GM13976 (cell line): ENCODE results near the gene PPTC7.

ENCODE experiments used
- DNase-seq: peaks from one replicate; pipeline ENCODE4 v3.0.0; 2012; ENCODE audit warnings: low spot score
- in situ Hi-C: fragments of 300-500 bp; cut with MboI; formaldehyde crosslinking; loops from one replicate; pipeline ENCODE4 v1.12.0; 2022; ENCODE audit warnings: low sequenced_read_pairs, mixed read lengths, inconsistent platforms; ENCODE audit not compliant: unreplicated experiment
- TF ChIP-seq, protein P1 (sequence below): IDR thresholded peaks from 2 replicates; pipeline ENCODE4 v1.5.1; 2012; ENCODE audit warnings: borderline replicate concordance, mild to moderate bottlenecking; ENCODE audit not compliant: insufficient read depth; ENCODE audit errors: extremely low read depth, missing control alignments, control extremely low read depth

The PPTC7 gene

DNA sequence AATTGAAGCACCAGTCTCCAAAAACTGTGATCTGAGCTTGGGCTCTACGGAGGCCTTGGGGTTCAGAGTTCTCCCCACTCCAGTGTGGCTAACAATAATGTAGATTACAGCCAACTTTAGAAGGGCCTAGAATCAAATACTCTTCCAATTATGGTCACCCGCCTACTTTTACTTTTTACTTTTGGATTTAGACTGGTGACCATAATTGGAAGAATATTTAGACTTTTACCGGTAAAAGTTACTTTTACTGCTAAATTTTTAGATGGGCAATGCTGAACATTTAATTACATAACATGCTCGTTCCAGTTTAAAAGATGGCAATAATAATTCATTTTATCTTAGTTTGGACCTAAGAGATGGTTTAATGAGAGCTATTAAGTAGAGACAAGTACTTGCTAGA, 39.2 kb downstream of the PPTC7 start:
- TF ChIP-seq, protein P1, sequence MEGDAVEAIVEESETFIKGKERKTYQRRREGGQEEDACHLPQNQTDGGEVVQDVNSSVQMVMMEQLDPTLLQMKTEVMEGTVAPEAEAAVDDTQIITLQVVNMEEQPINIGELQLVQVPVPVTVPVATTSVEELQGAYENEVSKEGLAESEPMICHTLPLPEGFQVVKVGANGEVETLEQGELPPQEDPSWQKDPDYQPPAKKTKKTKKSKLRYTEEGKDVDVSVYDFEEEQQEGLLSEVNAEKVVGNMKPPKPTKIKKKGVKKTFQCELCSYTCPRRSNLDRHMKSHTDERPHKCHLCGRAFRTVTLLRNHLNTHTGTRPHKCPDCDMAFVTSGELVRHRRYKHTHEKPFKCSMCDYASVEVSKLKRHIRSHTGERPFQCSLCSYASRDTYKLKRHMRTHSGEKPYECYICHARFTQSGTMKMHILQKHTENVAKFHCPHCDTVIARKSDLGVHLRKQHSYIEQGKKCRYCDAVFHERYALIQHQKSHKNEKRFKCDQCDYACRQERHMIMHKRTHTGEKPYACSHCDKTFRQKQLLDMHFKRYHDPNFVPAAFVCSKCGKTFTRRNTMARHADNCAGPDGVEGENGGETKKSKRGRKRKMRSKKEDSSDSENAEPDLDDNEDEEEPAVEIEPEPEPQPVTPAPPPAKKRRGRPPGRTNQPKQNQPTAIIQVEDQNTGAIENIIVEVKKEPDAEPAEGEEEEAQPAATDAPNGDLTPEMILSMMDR = no peak
- DNase-seq = no peak
- in situ Hi-C loops = no loop called here

DNA sequence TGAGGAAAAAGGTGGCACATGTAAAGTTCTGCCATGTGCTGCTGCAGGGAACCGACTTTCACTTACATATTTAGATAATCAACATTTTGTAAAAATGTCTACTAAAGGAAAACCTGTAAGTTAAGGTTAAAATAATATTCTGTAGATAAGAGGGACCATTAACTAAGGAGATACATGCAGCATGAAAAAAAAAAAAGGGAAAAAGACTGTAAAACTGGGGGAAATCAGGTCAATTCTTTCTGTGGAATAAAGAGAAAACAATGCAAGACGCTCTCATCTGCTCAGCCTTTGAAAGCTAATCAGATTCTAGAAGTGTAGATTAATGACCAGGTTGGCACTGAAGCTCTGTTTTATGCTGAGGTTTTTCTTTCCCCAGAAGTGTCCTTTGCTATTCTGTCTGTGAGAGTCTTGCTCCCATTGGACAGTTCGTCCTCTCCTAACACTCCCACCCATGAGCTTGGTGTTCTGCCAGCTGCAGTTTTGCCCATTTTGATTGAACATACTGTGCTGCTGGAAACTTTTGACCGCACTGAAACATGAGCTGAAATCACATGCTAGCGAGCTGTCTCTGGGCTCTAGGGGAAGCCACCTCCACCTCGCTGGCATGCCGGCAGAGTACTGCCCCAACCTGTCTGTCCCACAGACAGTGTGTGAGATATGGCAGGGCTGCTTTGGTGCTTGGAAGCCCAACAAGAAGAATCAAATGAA, 39.7 kb downstream of the PPTC7 start:
- TF ChIP-seq, protein P1 = no peak
- in situ Hi-C loops = no loop called here
- DNase-seq = no peak

DNA sequence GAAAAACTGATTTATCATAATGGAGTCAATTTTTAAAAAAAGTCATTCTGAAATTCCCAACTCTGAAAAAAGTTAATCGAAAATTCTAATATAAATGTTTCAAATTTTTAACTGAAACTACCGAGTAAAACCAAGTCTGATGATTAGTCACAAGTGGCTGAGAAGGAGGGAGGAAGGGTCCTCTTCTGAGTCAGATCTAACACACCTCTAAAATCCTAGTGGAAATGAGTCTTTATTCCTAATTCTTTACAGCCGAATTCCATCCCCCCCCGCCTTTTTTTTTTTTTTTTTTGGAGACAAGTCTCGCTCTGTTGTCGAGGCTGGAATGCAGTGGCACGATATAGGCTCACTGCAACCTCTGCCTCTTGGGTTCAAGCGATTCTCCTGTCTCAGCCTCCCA, 43.1 kb downstream of the PPTC7 start:
- TF ChIP-seq, protein P1 = no peak
- DNase-seq = no peak
- in situ Hi-C loops = no loop called here

- TF ChIP-seq, protein P1 = no peak
- in situ Hi-C loops = no loop called here
- no peak for DNase-seq
Measured at GRCh38 chr12:110538869-110539622, 44.1 kb downstream of the PPTC7 start.

DNA sequence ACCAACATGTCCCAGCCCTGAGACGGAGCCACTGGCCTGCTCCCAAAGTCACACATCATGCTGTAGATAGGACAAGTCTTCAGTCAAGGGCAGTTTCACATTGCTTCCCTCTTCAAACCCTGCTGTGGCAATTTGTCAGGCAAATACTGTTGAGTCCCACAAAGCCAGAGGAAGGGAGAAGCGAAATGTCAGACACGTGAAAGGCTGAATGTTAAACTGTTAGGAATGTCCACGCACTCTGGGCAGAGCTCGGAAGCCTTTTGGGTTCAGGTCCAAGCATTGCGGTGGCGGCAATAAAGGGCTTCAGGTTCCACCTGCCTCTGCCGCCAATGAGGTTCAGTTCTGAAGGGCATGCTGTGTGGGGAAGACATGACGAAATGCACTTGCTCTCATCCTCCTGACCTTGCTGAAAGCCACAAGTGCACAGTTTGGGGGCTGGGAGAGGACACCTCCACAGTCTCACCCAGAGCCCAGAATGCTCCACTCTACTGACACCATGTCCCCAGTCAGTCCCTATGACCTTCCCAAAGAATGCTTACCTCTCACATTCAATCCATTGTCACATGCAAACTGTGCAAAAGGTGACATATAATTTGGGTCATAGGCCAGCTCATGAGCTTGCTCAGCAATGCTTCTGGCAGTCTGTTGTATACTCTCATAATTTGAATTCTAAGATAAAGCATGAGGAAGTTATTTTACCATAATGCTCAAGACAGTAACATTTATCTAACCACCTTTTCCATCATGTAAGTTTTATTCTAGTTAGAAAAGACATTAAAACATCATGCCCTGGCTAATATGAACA, 45.3 kb downstream of the PPTC7 start:
- in situ Hi-C loops = no loop called here
- DNase-seq = no peak
- TF ChIP-seq, protein P1 = no peak

DNA sequence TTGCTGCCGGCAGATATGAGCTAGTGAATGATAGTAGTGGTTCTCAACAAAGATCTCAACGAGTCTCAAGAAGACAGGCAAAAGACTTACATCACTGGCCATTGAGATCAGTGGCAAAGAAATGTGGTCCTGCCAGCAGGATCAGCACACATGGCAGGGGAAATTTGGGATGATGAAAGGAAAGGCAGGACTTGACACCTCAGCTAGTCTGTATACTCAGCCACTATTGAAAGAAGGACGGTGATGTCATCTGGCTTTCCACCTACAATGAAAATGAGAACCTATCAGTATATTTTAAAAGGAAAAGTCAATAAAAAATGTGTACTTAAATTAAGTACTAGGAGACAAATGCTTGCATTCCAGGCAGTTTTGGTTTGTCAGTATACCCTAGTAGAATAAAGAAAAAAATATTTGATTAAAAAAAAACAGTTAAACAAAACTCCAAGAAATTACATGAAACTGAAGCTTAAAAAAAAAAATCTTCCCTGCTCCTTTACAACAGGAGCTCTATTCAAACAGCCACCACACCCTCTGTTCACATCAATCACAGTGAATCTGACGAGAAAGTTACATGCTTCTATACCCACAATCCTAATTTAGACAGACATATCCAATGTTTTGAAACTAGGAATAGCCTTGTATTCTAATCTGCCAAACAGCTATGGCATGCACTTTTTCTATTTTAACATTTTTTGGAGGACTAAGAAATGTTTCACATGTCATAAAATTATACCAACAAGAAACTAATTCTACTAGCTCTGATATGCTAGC, 46.1 kb downstream of the PPTC7 start:
- DNase-seq = no peak
- TF ChIP-seq, protein P1 = no peak
- in situ Hi-C loops = no loop called here
